K562 (cell line): ENCODE measurements around the gene SLFN5. TPM values are rescaled to one million over a fixed set of nuclear protein-coding genes. Genes with fewer than 3 reads are reported as not detected.

ENCODE experiments used
- BRF1 ChIP-seq: IDR thresholded peaks from 3 replicates; pipeline ENCODE4 v1.6.1; 2011; ENCODE audit warnings: borderline replicate concordance, mild to moderate bottlenecking; ENCODE audit not compliant: insufficient read length; ENCODE audit errors: extremely low read depth
- CC2D1A ChIP-seq: fragments of 450-650 bp; IDR thresholded peaks from 2 replicates; pipeline ENCODE4 v1.6.1; 2017; ENCODE audit warnings: mild to moderate bottlenecking
- CTCFL ChIP-seq: IDR thresholded peaks from 2 replicates; pipeline ENCODE4 v1.6.1; 2011; ENCODE audit warnings: borderline replicate concordance, low read depth, mild to moderate bottlenecking, moderate library complexity, low read length; ENCODE audit not compliant: insufficient read depth, poor library complexity, severe bottlenecking
- ELF4 ChIP-seq: fragments of 450-650 bp; formaldehyde crosslinking; IDR thresholded peaks from 2 replicates; pipeline ENCODE4 v1.4.0; 2022; ENCODE audit warnings: missing genetic modification characterization
- FOXA1 ChIP-seq: fragments of 450-650 bp; IDR thresholded peaks from 2 replicates; pipeline ENCODE4 v1.6.1; 2016; ENCODE audit warnings: mild to moderate bottlenecking, borderline replicate concordance
- FOXA3 ChIP-seq, 2 experiments: fragments of 450-650 bp in 1 of 2; sonication (generic) in 1 of 2; formaldehyde crosslinking; IDR thresholded peaks in 1 of 2; conservative IDR thresholded peaks in 1 of 2; 2 replicates each; pipeline versions ENCODE4 v1.4.0 to v1.8.0; 2020 to 2022; ENCODE audit warnings: mild to moderate bottlenecking in 2 of 2, missing genetic modification reagents in 1 of 2
- GTF2B ChIP-seq: IDR thresholded peaks from 2 replicates; pipeline ENCODE4 v1.6.1; 2011; ENCODE audit not compliant: insufficient read length; ENCODE audit errors: extremely low read depth
- MAFK ChIP-seq: IDR thresholded peaks from 2 replicates; pipeline ENCODE4 v1.6.1; 2011; ENCODE audit warnings: low read length, improper control_type of control experiment
- NBN ChIP-seq: fragments of 450-650 bp; IDR thresholded peaks from 2 replicates; pipeline ENCODE4 v1.6.1; 2016; ENCODE audit warnings: low read depth, mild to moderate bottlenecking
- OTX1 ChIP-seq: fragments of 450-650 bp; formaldehyde crosslinking; IDR thresholded peaks from 2 replicates; pipeline ENCODE4 v1.4.0; 2022; ENCODE audit warnings: mild to moderate bottlenecking
- PHTF2 ChIP-seq: fragments of 250-450 bp; sonication (Bioruptor Pico); IDR thresholded peaks from 2 replicates; pipeline ENCODE4 v1.5.0; 2021; ENCODE audit warnings: mild to moderate bottlenecking
- SMC3 ChIP-seq: conservative IDR thresholded peaks from 2 replicates; pipeline ENCODE4 v1.6.1; 2011; ENCODE audit warnings: low read depth, low read length, improper control_type of control experiment; ENCODE audit not compliant: insufficient read depth
- STAT5A ChIP-seq: IDR thresholded peaks from 2 replicates; pipeline ENCODE4 v1.6.1; 2012; ENCODE audit warnings: low read length, inconsistent platforms, borderline replicate concordance
- STAT6 ChIP-seq: sonication (generic); formaldehyde crosslinking; IDR thresholded peaks from 2 replicates; pipeline ENCODE4 v1.8.1; 2023; ENCODE audit warnings: mild to moderate bottlenecking, missing genetic modification reagents
- TBP ChIP-seq: optimal IDR thresholded peaks from 2 replicates; pipeline ENCODE3; 2011; ENCODE audit warnings: low read depth, low read length, improper control_type of control experiment
- ZNF395 ChIP-seq: fragments of 200-800 bp; sonication (Bioruptor generic); IDR thresholded peaks from 2 replicates; pipeline ENCODE4 v1.6.1; 2017; ENCODE audit warnings: missing genetic modification characterization, missing compliant biosample characterization
- ZNF444 ChIP-seq: fragments of 250-450 bp; sonication (Bioruptor Pico); IDR thresholded peaks from 2 replicates; pipeline ENCODE4 v1.4.0; 2020; ENCODE audit warnings: mild to moderate bottlenecking, moderate library complexity
- polyA plus RNA-seq, 8 experiments: library from polyadenylated mRNA; depleted of rRNA in 4 of 8; stranded (reverse) in 5 of 8; unstranded in 3 of 8; fragments of >200 nt; fragmentation: Nextera tagmentation in 2 of 8; fragmentation: Illumina TruSeq in 1 of 8; extraction: Ambion mirVana in 2 of 8; extraction: Trizol in 1 of 8; gene quantifications; 2 replicates each; pipeline versions ENCODE4 v1.2.1 to v1.2.3, GENCODE V29; 2011 to 2014; ENCODE audit warnings: inconsistent platforms in 1 of 8, missing spikeins in 1 of 8
- total RNA-seq, 7 experiments: library from RNA; depleted of rRNA in 6 of 7; stranded (reverse); fragments of >200 nt in 6 of 7; fragmentation: Illumina TruSeq in 2 of 7; extraction: Trizol in 2 of 7; gene quantifications; 2 replicates each; pipeline versions ENCODE4 v1.2.1 to v1.2.3, GENCODE V29; 2011 to 2021; ENCODE audit warnings: low replicate concordance in 1 of 7

Gene SLFN5
- total and polyA plus RNA-seq, 9 of the 15 experiments (the other 6 are each of a cell fraction or from before 2014, with no cell fraction given) = under 0.01 to 0.18 (median 0.04) TPM; not detected in 1

GRCh38 chr17:35312790-35313711 is 70.2 kb downstream of the SLFN5 start (continued):
- TF ChIP-seq CTCFL = no peak
- TF ChIP-seq FOXA1 = no peak
- no peak for TF ChIP-seq CC2D1A
- no peak for TF ChIP-seq FOXA3 (CRISPR knock-in tag; conservative IDR thresholded peaks at IDR 0.05 in 1 of 2, IDR thresholded peaks at IDR 0.05 in 1 of 2)
- TF ChIP-seq STAT5A = no peak
- no peak for TF ChIP-seq GTF2B
- TF ChIP-seq MAFK = no peak
- TF ChIP-seq OTX1 (CRISPR knock-in tag) = no peak
- no peak for TF ChIP-seq ELF4
- no peak for TF ChIP-seq ZNF444 (CRISPR knock-in tag)
- TF ChIP-seq STAT6 (CRISPR knock-in tag) = no peak
- TF ChIP-seq BRF1 = no peak
- no peak for TF ChIP-seq TBP
- TF ChIP-seq ZNF395 (CRISPR knock-in tag) = no peak
- peak; percentile 76 for TF ChIP-seq SMC3
- TF ChIP-seq NBN = no peak
- TF ChIP-seq PHTF2 (CRISPR knock-in tag) = no peak
